Muscle layer of duodenum (tissue), 2 donors: ENCODE measurements around the gene MTMR10.

Experiments
- H3K27ac ChIP-seq: one replicate; pipeline ENCODE4 v1.7.0; 2013; ENCODE audit warnings: mild to moderate bottlenecking, low read length
- H3K27me3 ChIP-seq: one replicate; pipeline ENCODE4 v1.7.0; 2013; ENCODE audit warnings: low read depth, mild to moderate bottlenecking, control low read depth, low read length
- H3K36me3 ChIP-seq, 2 donors: one replicate each; pipeline ENCODE4 v1.7.0; 2013; ENCODE audit warnings: low read length in 2 of 2, control low read depth in 1 of 2, mild to moderate bottlenecking in 1 of 2; ENCODE audit not compliant: insufficient read depth in 2 of 2, control insufficient read depth in 1 of 2
- H3K4me1 ChIP-seq, 2 donors: one replicate each; pipeline ENCODE4 v1.7.0; 2013; ENCODE audit warnings: low read length in 2 of 2, mild to moderate bottlenecking in 2 of 2, control low read depth in 1 of 2, moderate library complexity in 1 of 2; ENCODE audit not compliant: insufficient read depth in 2 of 2, control insufficient read depth in 1 of 2
- H3K4me3 ChIP-seq, 2 donors: one replicate each; pipeline ENCODE4 v1.7.0; 2013; ENCODE audit warnings: low read length in 2 of 2, low read depth in 1 of 2, mild to moderate bottlenecking in 1 of 2
- H3K9me3 ChIP-seq, 2 donors: one replicate each; pipeline ENCODE4 v1.7.0; 2013; ENCODE audit warnings: low read length in 2 of 2, control low read depth in 1 of 2, mild to moderate bottlenecking in 1 of 2; ENCODE audit not compliant: control insufficient read depth in 1 of 2
- donor health status: healthy.

MTMR10 gene

GRCh38 chr15:30928076-30928475 lies 63.4 kb downstream of the MTMR10 start:
- H3K36me3 ChIP-seq, result peaks cover 46 to 77% of the 10 kb centered on the region in 2 donors
- H3K27me3 ChIP-seq, result no peaks in the 10 kb centered on the region
- no peaks in the 10 kb centered on the region for H3K4me1 ChIP-seq
- no peaks in the 10 kb centered on the region for H3K9me3 ChIP-seq
- H3K27ac ChIP-seq, result no peak overlapping the region
- H3K4me3 ChIP-seq, result no peak overlapping the region

GRCh38 chr15:30927148-30927761 lies 64.2 kb downstream of the MTMR10 start:
- Histone ChIP-seq H3K27ac (no peak overlapping the region), H3K9me3 (no peaks in the 10 kb centered on the region), H3K4me3 (no peak overlapping the region), H3K27me3 (no peaks in the 10 kb centered on the region), H3K4me1 (no peaks in the 10 kb centered on the region), H3K36me3 (peaks cover 54 to 85% of the 10 kb centered on the region in 2 donors)

- H3K27ac ChIP-seq, result no peak overlapping the region
- H3K4me3 ChIP-seq, result no peak overlapping the region
- H3K4me1 ChIP-seq, result no peaks in the 10 kb centered on the region
- H3K27me3 ChIP-seq, result no peaks in the 10 kb centered on the region
- H3K9me3 ChIP-seq, result no peaks in the 10 kb centered on the region
- H3K36me3 ChIP-seq, result peaks cover 63 to 91% of the 10 kb centered on the region in 2 donors
These were observed 65.3 kb downstream of the MTMR10 start for GRCh38 chr15:30926161-30926560.

GRCh38 chr15:30925686-30926085 lies 65.7 kb downstream of the MTMR10 start:
- Histone ChIP-seq H3K27ac (no peak overlapping the region), H3K4me3 (no peak overlapping the region), H3K36me3 (peaks cover 67 to 92% of the 10 kb centered on the region in 2 donors), H3K4me1 (no peaks in the 10 kb centered on the region), H3K27me3 (no peaks in the 10 kb centered on the region), H3K9me3 (no peaks in the 10 kb centered on the region)

- H3K36me3 ChIP-seq, result peaks cover 63 to 93% of the 10 kb centered on the region in 2 donors
- H3K4me1 ChIP-seq, result no peaks in the 10 kb centered on the region
- no peak overlapping the region for H3K4me3 ChIP-seq
- H3K9me3 ChIP-seq, result no peaks in the 10 kb centered on the region
- no peak overlapping the region for H3K27ac ChIP-seq
- no peaks in the 10 kb centered on the region for H3K27me3 ChIP-seq
These were observed 67.1 kb downstream of the MTMR10 start for GRCh38 chr15:30924353-30924752.

GRCh38 chr15:30923429-30923828 lies 68.0 kb downstream of the MTMR10 start:
- Histone ChIP-seq H3K27ac (no peak overlapping the region), H3K27me3 (no peaks in the 10 kb centered on the region), H3K9me3 (no peaks in the 10 kb centered on the region), H3K36me3 (peaks cover 60 to 90% of the 10 kb centered on the region in 2 donors), H3K4me1 (no peaks in the 10 kb centered on the region), H3K4me3 (no peak overlapping the region)

- Histone ChIP-seq H3K36me3 (peaks cover 65 to 88% of the 10 kb centered on the region in 2 donors), H3K4me1 (no peaks in the 10 kb centered on the region), H3K27me3 (no peaks in the 10 kb centered on the region), H3K9me3 (no peaks in the 10 kb centered on the region), H3K4me3 (no peak overlapping the region), H3K27ac (no peak overlapping the region)
These were observed 68.7 kb downstream of the MTMR10 start for GRCh38 chr15:30922480-30923311.

- H3K36me3 ChIP-seq, result peaks cover 65 to 83% of the 10 kb centered on the region in 2 donors
- no peaks in the 10 kb centered on the region for H3K9me3 ChIP-seq
- H3K4me1 ChIP-seq, result no peaks in the 10 kb centered on the region
- H3K27me3 ChIP-seq, result no peaks in the 10 kb centered on the region
- H3K4me3 ChIP-seq, result no peak overlapping the region
- no peak overlapping the region for H3K27ac ChIP-seq
These were observed 69.5 kb downstream of the MTMR10 start for GRCh38 chr15:30921781-30922479.

GRCh38 chr15:30921106-30921505 lies 70.3 kb downstream of the MTMR10 start:
- H3K4me3 ChIP-seq, result no peak overlapping the region
- H3K9me3 ChIP-seq, result no peaks in the 10 kb centered on the region
- peaks cover 63 to 83% of the 10 kb centered on the region in 2 donors for H3K36me3 ChIP-seq
- no peaks in the 10 kb centered on the region for H3K27me3 ChIP-seq
- H3K27ac ChIP-seq, result no peak overlapping the region
- no peaks in the 10 kb centered on the region for H3K4me1 ChIP-seq

- Histone ChIP-seq H3K4me1 (no peaks in the 10 kb centered on the region), H3K27ac (no peak overlapping the region), H3K27me3 (no peaks in the 10 kb centered on the region), H3K36me3 (peaks cover 52 to 72% of the 10 kb centered on the region in 2 donors), H3K9me3 (no peaks in the 10 kb centered on the region), H3K4me3 (no peak overlapping the region)
These were observed 71.4 kb downstream of the MTMR10 start for GRCh38 chr15:30919877-30920550.

- H3K27ac ChIP-seq, result no peak overlapping the region
- H3K4me1 ChIP-seq, result no peaks in the 10 kb centered on the region
- no peak overlapping the region for H3K4me3 ChIP-seq
- no peaks in the 10 kb centered on the region for H3K9me3 ChIP-seq
- H3K36me3 ChIP-seq, result peaks cover 42 to 62% of the 10 kb centered on the region in 2 donors
- no peaks in the 10 kb centered on the region for H3K27me3 ChIP-seq
These were observed 73.1 kb downstream of the MTMR10 start for GRCh38 chr15:30918366-30918765.
